HCT116 (cell line): ENCODE results near the gene VAMP2. TPM values are rescaled to one million over a fixed set of nuclear protein-coding genes. Genes with fewer than 3 reads are reported as not detected.

ENCODE experiments used
- ATAC-seq: fragments of 200-7000 bp; cut with Tn5 transposase; 2 replicates; pipeline ENCODE4 v1.9.1; 2020; ENCODE audit warnings: mild to moderate bottlenecking, moderate library complexity
- BruUV-seq: library from RNA; stranded (reverse); fragments of 400-500 nt; replicated peaks from 2 replicates; lab custom pipeline; 2021; lab: Mats Ljungman, UMichigan
- CTCF ChIA-PET: fragments of 300-600 bp; sonication (Branson Sonifier 250); formaldehyde crosslinking; loops from one replicate; lab custom pipeline; 2021; ENCODE audit warnings: antibody characterized with exemption; lab: Charles Lee
- POLR2A ChIA-PET: fragments of 300-600, 350-600 bp; sonication (Branson Sonifier 250); formaldehyde crosslinking; loops from one replicate; lab custom pipeline; 2021; ENCODE audit warnings: antibody characterized with exemption; lab: Charles Lee
- RAD21 ChIA-PET, 2 experiments: fragments of 300-600 bp; sonication (Branson Sonifier 250); formaldehyde crosslinking; loops; one replicate each; lab custom pipeline; 2023; ENCODE audit warnings: low total read pairs in 2 of 2; ENCODE audit not compliant: uncharacterized antibody in 2 of 2, unreplicated experiment in 2 of 2, low non-redundant PET in 1 of 2; lab: Charles Lee
- DNase-seq: peaks from one replicate; pipeline ENCODE4 v3.0.0-alpha.2; 2010; ENCODE audit warnings: low read depth, low spot score
- H2AFZ ChIP-seq: fragments of 200-600 bp; shearing (Covaris generic), sonication (generic); 2 replicates; pipeline ENCODE4 v1.6.1; 2017; ENCODE audit warnings: low read depth, mixed run types, mixed read lengths, antibody characterized with exemption, low read length; ENCODE audit not compliant: poor library complexity, severe bottlenecking
- H3K27ac ChIP-seq: 2 replicates; pipeline ENCODE4 v1.5.1; 2012; ENCODE audit warnings: low read depth, low read length
- H3K27me3 ChIP-seq: fragments of 200-600 bp; sonication (generic); 2 replicates; pipeline ENCODE4 v1.6.1; 2016; ENCODE audit warnings: mixed run types, low read length, mixed read lengths; ENCODE audit not compliant: insufficient read depth
- H3K36me3 ChIP-seq, 2 experiments: fragments of 200-500 bp in 1 of 2; fragments of 200-600 bp in 1 of 2; sonication (Bioruptor generic) in 1 of 2; sonication (generic) in 1 of 2; 2 replicates each; pipeline versions ENCODE4 v1.5.1 to v1.6.1; 2014 to 2016; ENCODE audit warnings: low read length in 2 of 2, inconsistent platforms in 1 of 2, mixed read lengths in 1 of 2, mixed run types in 1 of 2; ENCODE audit not compliant: insufficient read depth in 2 of 2, control insufficient read depth in 1 of 2
- H3K4me1 ChIP-seq, 2 experiments: fragments of 200-600 bp in 1 of 2; sonication (generic) in 1 of 2; 2 replicates each; pipeline versions ENCODE4 v1.5.1 to v1.6.1; 2012 to 2017; ENCODE audit warnings: low read length in 2 of 2, inconsistent platforms in 1 of 2, mild to moderate bottlenecking in 1 of 2, mixed read lengths in 1 of 2, mixed run types in 1 of 2, moderate library complexity in 1 of 2; ENCODE audit not compliant: insufficient read depth in 2 of 2, control insufficient read depth in 1 of 2
- H3K4me2 ChIP-seq: fragments of 200-600 bp; sonication (generic); 2 replicates; pipeline ENCODE4 v1.6.1; 2017; ENCODE audit warnings: mixed run types, low read length, mixed read lengths
- H3K4me3 ChIP-seq, 2 experiments: fragments of 200-600 bp in 1 of 2; sonication (generic) in 1 of 2; replicated peaks in 1 of 2; 2 replicates each; pipeline ENCODE4 v1.5.1; 2011 to 2016; ENCODE audit warnings: low read length in 2 of 2, control low read depth in 1 of 2, low read depth in 1 of 2, mild to moderate bottlenecking in 1 of 2, mixed read lengths in 1 of 2, mixed run types in 1 of 2
- H3K79me2 ChIP-seq: fragments of 200-600 bp; sonication (generic); 2 replicates; pipeline ENCODE4 v1.6.1; 2017; ENCODE audit warnings: mild to moderate bottlenecking, mixed run types, low read length, moderate library complexity, mixed read lengths; ENCODE audit not compliant: insufficient read depth
- H3K9ac ChIP-seq: fragments of 200-600 bp; sonication (generic); 2 replicates; pipeline ENCODE4 v1.6.1; 2016; ENCODE audit warnings: low read length, mixed read lengths
- H3K9me2 ChIP-seq: fragments of 200-600 bp; sonication (generic), shearing (Covaris generic); 2 replicates; pipeline ENCODE4 v1.6.1; 2017; ENCODE audit warnings: mixed run types, mild to moderate bottlenecking, moderate library complexity; ENCODE audit not compliant: insufficient read depth
- H3K9me3 ChIP-seq, 2 experiments: fragments of 200-500 bp in 1 of 2; fragments of 200-600 bp in 1 of 2; sonication (Bioruptor generic) in 1 of 2; sonication (generic) in 1 of 2; 2 replicates each; pipeline ENCODE4 v1.6.1; 2014 to 2017; ENCODE audit warnings: low read length in 2 of 2, mixed read lengths in 2 of 2, inconsistent platforms in 1 of 2, low read depth in 1 of 2, mild to moderate bottlenecking in 1 of 2, mixed run types in 1 of 2, moderate library complexity in 1 of 2; ENCODE audit not compliant: control insufficient read depth in 1 of 2, insufficient read depth in 1 of 2
- H4K20me1 ChIP-seq: fragments of 200-600 bp; sonication (generic), shearing (Covaris generic); 2 replicates; pipeline ENCODE4 v1.6.1; 2017; ENCODE audit warnings: mixed run types, mild to moderate bottlenecking, moderate library complexity; ENCODE audit not compliant: insufficient read depth
- CBX3 ChIP-seq: IDR thresholded peaks from 2 replicates; pipeline ENCODE4 v1.6.1; 2012; ENCODE audit warnings: low read depth
- EGR1 ChIP-seq: IDR thresholded peaks from 2 replicates; pipeline ENCODE4 v1.6.1; 2012; ENCODE audit warnings: low read depth
- EZH2 ChIP-seq: fragments of 200-600 bp; sonication (generic); IDR thresholded peaks from 2 replicates; pipeline ENCODE4 v1.6.1; 2017; ENCODE audit warnings: antibody characterized with exemption, mixed run types
- EZH2phosphoT487 ChIP-seq: fragments of 200-600 bp; IDR thresholded peaks from 2 replicates; pipeline ENCODE4 v1.6.1; 2018; ENCODE audit warnings: antibody characterized with exemption, borderline replicate concordance
- JUND ChIP-seq: IDR thresholded peaks from 2 replicates; pipeline ENCODE4 v1.6.1; 2012
- SIN3A ChIP-seq: IDR thresholded peaks from 2 replicates; pipeline ENCODE4 v1.6.1; 2012; ENCODE audit warnings: low read depth
- TCF7L2 ChIP-seq: IDR thresholded peaks from 2 replicates; pipeline ENCODE4 v1.7.0; 2011; ENCODE audit warnings: borderline replicate concordance, inconsistent platforms; ENCODE audit not compliant: insufficient read depth, insufficient read length; ENCODE audit errors: extremely low read depth
- YY1 ChIP-seq: IDR thresholded peaks from 2 replicates; pipeline ENCODE4 v1.6.1; 2011; ENCODE audit warnings: low read length, low read depth, moderate library complexity, mild to moderate bottlenecking; ENCODE audit not compliant: insufficient replicate concordance; ENCODE audit errors: extremely low read depth
- intact Hi-C: fragments of 100-400 bp; cut with micrococcal nuclease; formaldehyde crosslinking; loops from 2 replicates; pipeline ENCODE4 v1.10.0; 2022
- total RNA-seq: library from RNA; stranded (reverse); gene quantifications from one replicate; pipeline ENCODE4 v1.2.1, GENCODE V29; 2021; ENCODE audit not compliant: unreplicated experiment
- TF ChIP-seq, protein P1 (sequence below), 3 experiments: fragments of 200-600 bp in 1 of 3; sonication (generic) in 1 of 3; IDR thresholded peaks in 2 of 3; conservative IDR thresholded peaks in 1 of 3; 2 replicates each; pipeline ENCODE4 v1.5.1; 2012 to 2017; ENCODE audit warnings: low read depth in 2 of 3, low read length in 2 of 3, antibody characterized with exemption in 1 of 3, borderline replicate concordance in 1 of 3, control low read depth in 1 of 3, mild to moderate bottlenecking in 1 of 3, mixed read lengths in 1 of 3, mixed run types in 1 of 3, moderate library complexity in 1 of 3; ENCODE audit not compliant: insufficient read depth in 1 of 3
- TF ChIP-seq, protein P2 (sequence below): IDR thresholded peaks from 2 replicates; pipeline ENCODE4 v1.6.1; 2012
- TF ChIP-seq, protein P3 (sequence below): IDR thresholded peaks from 2 replicates; pipeline ENCODE4 v1.6.1; 2012

VAMP2 gene
- total RNA-seq, 1 experiment from 2014 or later = 35.9 TPM

DNA sequence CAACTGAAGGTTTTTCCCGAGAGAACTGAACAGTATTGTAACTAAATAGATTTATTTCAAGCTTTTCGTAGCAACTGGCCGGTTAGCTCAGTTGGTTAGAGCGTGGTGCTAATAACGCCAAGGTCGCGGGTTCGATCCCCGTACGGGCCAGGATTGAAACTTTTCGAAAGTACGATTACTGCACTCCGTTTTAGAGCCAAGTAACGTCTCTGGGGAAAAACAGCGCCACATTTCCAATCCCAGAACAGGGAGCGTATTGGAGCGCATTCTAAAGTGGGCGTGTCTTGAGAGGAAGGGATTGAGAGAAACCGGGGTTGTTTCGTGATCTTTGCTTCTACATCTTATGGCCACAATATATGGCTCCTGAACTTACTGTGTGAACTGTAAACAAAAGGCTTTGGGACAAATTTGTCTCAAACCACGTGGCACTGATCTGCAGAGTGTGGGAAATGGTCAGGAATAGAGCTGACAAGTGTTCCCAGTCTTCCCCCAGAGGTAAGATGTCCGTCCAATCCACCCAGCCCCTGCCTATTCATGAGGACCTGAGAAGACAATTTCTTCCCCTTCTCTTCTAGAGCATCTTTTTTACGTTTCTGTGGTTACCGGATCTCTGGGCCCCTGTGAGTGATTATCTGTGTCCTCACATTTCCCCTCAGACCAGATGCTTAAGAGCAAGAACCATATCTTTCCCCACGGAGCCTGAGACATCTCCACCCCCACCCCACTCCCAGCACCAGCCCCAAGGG is 24.9 kb upstream of the VAMP2 start (continued):
- TF ChIP-seq, protein P1, sequence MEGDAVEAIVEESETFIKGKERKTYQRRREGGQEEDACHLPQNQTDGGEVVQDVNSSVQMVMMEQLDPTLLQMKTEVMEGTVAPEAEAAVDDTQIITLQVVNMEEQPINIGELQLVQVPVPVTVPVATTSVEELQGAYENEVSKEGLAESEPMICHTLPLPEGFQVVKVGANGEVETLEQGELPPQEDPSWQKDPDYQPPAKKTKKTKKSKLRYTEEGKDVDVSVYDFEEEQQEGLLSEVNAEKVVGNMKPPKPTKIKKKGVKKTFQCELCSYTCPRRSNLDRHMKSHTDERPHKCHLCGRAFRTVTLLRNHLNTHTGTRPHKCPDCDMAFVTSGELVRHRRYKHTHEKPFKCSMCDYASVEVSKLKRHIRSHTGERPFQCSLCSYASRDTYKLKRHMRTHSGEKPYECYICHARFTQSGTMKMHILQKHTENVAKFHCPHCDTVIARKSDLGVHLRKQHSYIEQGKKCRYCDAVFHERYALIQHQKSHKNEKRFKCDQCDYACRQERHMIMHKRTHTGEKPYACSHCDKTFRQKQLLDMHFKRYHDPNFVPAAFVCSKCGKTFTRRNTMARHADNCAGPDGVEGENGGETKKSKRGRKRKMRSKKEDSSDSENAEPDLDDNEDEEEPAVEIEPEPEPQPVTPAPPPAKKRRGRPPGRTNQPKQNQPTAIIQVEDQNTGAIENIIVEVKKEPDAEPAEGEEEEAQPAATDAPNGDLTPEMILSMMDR (IDR thresholded peaks at IDR 0.05 in 2 of 3, conservative IDR thresholded peaks at IDR 0.05 in 1 of 3; ENCODE audit: borderline replicate concordance in 1 of 3, insufficient read depth in 1 of 3, low read depth in 2 of 3, low read length in 2 of 3) = no peak
- TF ChIP-seq, protein P2, sequence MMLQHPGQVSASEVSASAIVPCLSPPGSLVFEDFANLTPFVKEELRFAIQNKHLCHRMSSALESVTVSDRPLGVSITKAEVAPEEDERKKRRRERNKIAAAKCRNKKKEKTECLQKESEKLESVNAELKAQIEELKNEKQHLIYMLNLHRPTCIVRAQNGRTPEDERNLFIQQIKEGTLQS = no peak; the same call in 1 of the 2 replicates
- TF ChIP-seq EZH2 = no peak

DNA sequence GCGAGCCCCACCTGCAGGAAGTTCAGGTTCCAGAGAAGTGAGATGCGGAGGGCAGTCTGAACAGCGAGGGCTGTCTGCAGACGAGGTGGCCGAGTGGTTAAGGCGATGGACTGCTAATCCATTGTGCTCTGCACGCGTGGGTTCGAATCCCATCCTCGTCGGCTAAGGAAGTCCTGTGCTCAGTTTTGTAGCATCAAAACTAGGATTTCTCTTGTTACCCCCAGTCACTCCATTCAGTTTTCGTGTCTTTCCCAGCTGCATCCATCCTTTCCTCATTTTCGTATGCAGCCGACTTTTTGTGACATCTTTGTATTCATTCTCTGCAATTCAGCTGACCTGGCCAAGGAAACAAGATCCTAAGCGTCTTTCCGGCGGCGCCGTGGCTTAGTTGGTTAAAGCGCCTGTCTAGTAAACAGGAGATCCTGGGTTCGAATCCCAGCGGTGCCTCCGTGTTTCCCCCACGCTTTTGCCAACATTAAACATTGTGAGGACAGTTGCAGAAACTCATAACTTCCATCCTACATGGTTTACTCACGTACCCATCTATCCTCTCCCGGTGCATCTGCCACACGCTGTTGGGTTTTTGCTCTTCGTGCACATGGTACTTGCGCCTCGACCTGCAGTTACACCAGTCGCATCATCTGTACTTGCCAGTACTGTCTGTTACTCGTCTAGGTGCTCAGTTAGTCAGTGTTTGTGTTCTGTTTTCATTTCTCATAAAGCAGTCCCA is 24.2 kb upstream of the VAMP2 start:
- Histone ChIP-seq H3K9me2 (no peaks in the 10 kb centered on the region), H3K4me2 (peak overlapping the region; percentile 95), H3K27me3 (no peaks in the 10 kb centered on the region), H3K9me3 (no peaks in the 10 kb centered on the region), H2AFZ (peak overlapping the region; percentile 56), H3K9ac (peak overlapping the region; percentile 70), H3K4me1 (peaks cover 25 to 52% of the 10 kb centered on the region in 2 experiments), H3K36me3 (no peaks in the 10 kb centered on the region), H3K79me2 (peaks cover 14% of the 10 kb centered on the region; the same call in 1 of the 2 replicates), H4K20me1 (no peaks in the 10 kb centered on the region), H3K27ac (peak overlapping the region; percentile 70), H3K4me3 (peak overlapping the region; percentile 41 to 62)
- BruUV-seq = no TSS peak
- ATAC-seq (peak; percentile 52), DNase-seq (peak; percentile 94)
- CTCF ChIA-PET = interaction anchor here (1.1 to 1.2 kb wide), 2 partner anchors 53 to 68 kb away, joined by 3 to 4 read pairs; partner anchors contain the start of gene ALOXE3
- RAD21 ChIA-PET = interaction anchor here in 1 of 2 experiments (1.0 to 1.1 kb wide), 2 partner anchors 35 to 109 kb away, joined by 3 to 4 read pairs; no protein-coding TSS in a partner anchor
- TF ChIP-seq, protein P3, sequence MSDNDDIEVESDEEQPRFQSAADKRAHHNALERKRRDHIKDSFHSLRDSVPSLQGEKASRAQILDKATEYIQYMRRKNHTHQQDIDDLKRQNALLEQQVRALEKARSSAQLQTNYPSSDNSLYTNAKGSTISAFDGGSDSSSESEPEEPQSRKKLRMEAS = peak; percentile 48
- no peak for TF ChIP-seq EZH2phosphoT487
- peak; percentile 10 for TF ChIP-seq TCF7L2
- TF ChIP-seq EGR1 = peak; percentile 0; the same call in 1 of the 2 replicates
- 0 out of 2 replicates have a peak, but pooled peaks have one; percentile 71 for TF ChIP-seq SIN3A
- peak; percentile 47; the same call in 1 of the 2 replicates for TF ChIP-seq CBX3
- no peak for TF ChIP-seq JUND
- TF ChIP-seq, protein P1 (IDR thresholded peaks at IDR 0.05 in 2 of 3, conservative IDR thresholded peaks at IDR 0.05 in 1 of 3; ENCODE audit: borderline replicate concordance in 1 of 3, insufficient read depth in 1 of 3, low read depth in 2 of 3, low read length in 2 of 3) = peak in 1 of 3 experiments; percentile 42; a peak in 3 of 6 replicates
- TF ChIP-seq, protein P2 = peak; percentile 96
- TF ChIP-seq YY1 = peak; percentile 58
- intact Hi-C loops = loop anchor here (1.0 to 5.0 kb wide), 4 partner anchors 35 to 68 kb away; partner anchors contain the start of genes CTC1 and PFAS
- POLR2A ChIA-PET = interaction anchor here (0.6 to 6.9 kb wide), 7 partner anchors 12 to 65 kb away, joined by 3 to 63 read pairs (median 5); partner anchors contain the start of gene AURKB
